Activated naive CD8-positive, alpha-beta T cell treated with anti-CD3 and anti-CD28 coated beads, Interleukin-2, amount 10 ng/mL, durations not matched to agents 7 days and 5 days (primary cell): Measurements from ENCODE around the gene BLZF1. TPM values are rescaled to one million over a fixed set of nuclear protein-coding genes. Genes with fewer than 3 reads are reported as not detected.
"Not testable (repeated sequence)": the region's sequence is repeated elsewhere in the genome, so short reads cannot be mapped to it uniquely, and the experiment has no call there.

Experiments used
- ATAC-seq: fragments of 150-1000 bp; cut with Tn5 transposase; one replicate; pipeline ENCODE4 v1.10.0; 2021; ENCODE audit warnings: low read depth, moderate library complexity
- POLR2A ChIA-PET: fragments of 350-600 bp; sonication (Branson Sonifier 250); formaldehyde crosslinking; loops from one replicate; lab custom pipeline; 2021; ENCODE audit warnings: antibody characterized with exemption; lab: Charles Lee
- DNase-seq: peaks from one replicate; pipeline ENCODE4 v3.0.0; 2021
- H3K27ac Mint-ChIP-seq: one replicate; pipeline ENCODE4 v1.8.0; 2022; ENCODE audit warnings: mild to moderate bottlenecking, mixed read lengths
- H3K27me3 Mint-ChIP-seq: one replicate; pipeline ENCODE4 v1.8.0; 2022; ENCODE audit warnings: mild to moderate bottlenecking, moderate library complexity, mixed read lengths
- H3K36me3 Mint-ChIP-seq: one replicate; pipeline ENCODE4 v1.8.0; 2021; ENCODE audit warnings: mild to moderate bottlenecking, mixed read lengths
- H3K4me1 Mint-ChIP-seq: one replicate; pipeline ENCODE4 v1.8.0; 2021; ENCODE audit warnings: mixed read lengths
- H3K4me3 Mint-ChIP-seq: one replicate; pipeline ENCODE4 v1.8.0; 2022; ENCODE audit warnings: mild to moderate bottlenecking, moderate library complexity, mixed read lengths
- H3K9me3 Mint-ChIP-seq: one replicate; pipeline ENCODE4 v1.8.0; 2021; ENCODE audit warnings: mixed read lengths
- total RNA-seq, 2 experiments: library from RNA; stranded (reverse); gene quantifications; one replicate each; pipeline ENCODE4 v1.2.3, GENCODE V29; 2021

Gene BLZF1
- total RNA-seq, 2 experiments from 2014 or later, result 31.6 to 33.5 TPM

- peaks cover 34% of the 10 kb centered on the region for H3K4me1 Mint-ChIP-seq
- no peaks in the 10 kb centered on the region for H3K27me3 Mint-ChIP-seq
- ATAC-seq, result no peak
- no peak for DNase-seq
- H3K9me3 Mint-ChIP-seq, result peaks cover 5% of the 10 kb centered on the region
- no peak overlapping the region for H3K4me3 Mint-ChIP-seq
- POLR2A ChIA-PET, result interaction anchor here (0.9 to 2.0 kb wide), 6 partner anchors 60 to 958 kb away, joined by 3 to 9 read pairs (median 4); partner anchors contain the start of gene CCDC181
- H3K36me3 Mint-ChIP-seq, result peaks cover 23% of the 10 kb centered on the region
- no peak overlapping the region for H3K27ac Mint-ChIP-seq
Measured at GRCh38 chr1:169367096-169367685, 804 bp upstream of the BLZF1 start.

- Mint-ChIP-seq H3K27me3 (no peaks in the 10 kb centered on the region), H3K36me3 (peaks cover 28% of the 10 kb centered on the region), H3K27ac (no peak overlapping the region), H3K4me3 (no peak overlapping the region), H3K4me1 (peaks cover 31% of the 10 kb centered on the region), H3K9me3 (peaks cover 5% of the 10 kb centered on the region)
- DNase-seq (peak; percentile 59), ATAC-seq (peak; percentile 10)
- POLR2A ChIA-PET, result interaction anchor here (0.6 to 2.0 kb wide), 9 partner anchors 9 to 925 kb away, joined by 3 to 9 read pairs (median 4); partner anchors contain the start of gene CCDC181
Measured at GRCh38 chr1:169368406-169368769, 393 bp downstream of the BLZF1 start.

GRCh38 chr1:169371404-169371803 is 3.4 kb downstream of the BLZF1 start:
- ATAC-seq (peak; percentile 39), DNase-seq (no peak)
- Mint-ChIP-seq H3K36me3 (peaks cover 27% of the 10 kb centered on the region), H3K27ac (peak overlapping the region; percentile 79), H3K4me1 (peaks cover 28% of the 10 kb centered on the region), H3K9me3 (no peaks in the 10 kb centered on the region), H3K27me3 (no peaks in the 10 kb centered on the region), H3K4me3 (peak overlapping the region; percentile 64)
- POLR2A ChIA-PET, result no interaction called here

GRCh38 chr1:169381162-169381561 is 13.2 kb downstream of the BLZF1 start:
- Mint-ChIP-seq H3K9me3 (no peaks in the 10 kb centered on the region), H3K4me3 (no peak overlapping the region), H3K27ac (no peak overlapping the region), H3K27me3 (no peaks in the 10 kb centered on the region), H3K36me3 (peaks cover 37% of the 10 kb centered on the region), H3K4me1 (peaks cover 8% of the 10 kb centered on the region)
- POLR2A ChIA-PET, result no interaction called here
- ATAC-seq, result no peak
- DNase-seq, result no peak

DNA sequence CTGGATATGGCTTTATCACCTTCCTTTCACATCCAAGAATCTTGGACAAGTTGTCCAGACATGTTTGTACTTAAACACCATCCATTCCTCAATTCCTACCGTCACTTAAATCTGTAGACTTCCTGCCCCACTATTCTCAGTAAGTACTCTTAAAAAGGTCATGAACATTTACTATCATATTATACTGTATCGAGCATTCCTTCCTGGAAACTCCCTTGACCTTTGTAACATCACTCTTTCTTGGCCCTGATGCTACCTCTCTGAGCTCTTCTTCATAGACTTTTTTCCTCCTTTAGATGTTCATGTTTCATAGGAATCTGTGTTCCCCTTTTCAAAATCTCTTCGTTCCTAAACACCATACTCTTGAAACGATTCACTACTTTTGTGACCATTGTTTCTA is 15.5 kb downstream of the BLZF1 start:
- ATAC-seq, result no peak
- no peaks in the 10 kb centered on the region for H3K27me3 Mint-ChIP-seq

DNA sequence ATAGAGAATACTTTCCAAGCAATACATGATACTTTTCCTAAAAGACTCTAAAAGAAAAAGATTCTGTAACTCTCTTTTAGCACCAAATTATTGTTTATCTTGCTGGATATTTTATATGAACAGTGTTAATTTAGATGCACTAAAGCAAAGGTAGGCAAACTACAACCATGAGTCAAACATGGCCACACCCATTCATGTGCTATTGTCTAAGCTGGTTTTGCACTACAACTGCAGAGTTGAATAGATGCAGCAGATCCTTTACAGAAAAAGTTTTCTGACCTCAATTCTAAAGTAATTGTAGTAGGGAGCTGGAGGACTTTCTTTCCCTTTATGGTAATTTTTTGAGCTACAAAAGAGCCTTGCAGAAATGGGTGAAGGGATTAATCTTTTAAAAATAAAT is 19.4 kb downstream of the BLZF1 start:
- H3K4me3 Mint-ChIP-seq, result no peak overlapping the region
- peaks cover 51% of the 10 kb centered on the region for H3K36me3 Mint-ChIP-seq
- ATAC-seq (no peak), DNase-seq (no peak)
- H3K27me3 Mint-ChIP-seq, result no peaks in the 10 kb centered on the region
- no peak overlapping the region for H3K27ac Mint-ChIP-seq
- POLR2A ChIA-PET, result no interaction called here
- peaks cover 5% of the 10 kb centered on the region for H3K4me1 Mint-ChIP-seq
- H3K9me3 Mint-ChIP-seq, result no peaks in the 10 kb centered on the region

More for the DNA sequence above, 15.5 kb downstream of the BLZF1 start:
- Mint-ChIP-seq H3K36me3 (peaks cover 34% of the 10 kb centered on the region), H3K4me1 (peaks cover under 1% of the 10 kb centered on the region), H3K27ac (no peak overlapping the region), H3K9me3 (no peaks in the 10 kb centered on the region), H3K4me3 (no peak overlapping the region)
- no peak for DNase-seq
- POLR2A ChIA-PET, result no interaction called here

- POLR2A ChIA-PET, result no interaction called here
- Mint-ChIP-seq H3K4me3 (no peak overlapping the region), H3K36me3 (peaks cover 65% of the 10 kb centered on the region), H3K4me1 (peaks cover 5% of the 10 kb centered on the region), H3K9me3 (no peaks in the 10 kb centered on the region), H3K27ac (no peak overlapping the region), H3K27me3 (no peaks in the 10 kb centered on the region)
- no peak for ATAC-seq
- DNase-seq, result no peak
Measured at GRCh38 chr1:169390303-169390702, 22.3 kb downstream of the BLZF1 start.

- H3K36me3 Mint-ChIP-seq, result peaks cover 67% of the 10 kb centered on the region
- ATAC-seq (no peak), DNase-seq (no peak)
- no peak overlapping the region for H3K27ac Mint-ChIP-seq
- H3K4me1 Mint-ChIP-seq, result peaks cover 5% of the 10 kb centered on the region
- POLR2A ChIA-PET, result no interaction called here
- no peak overlapping the region for H3K4me3 Mint-ChIP-seq
- no peaks in the 10 kb centered on the region for H3K27me3 Mint-ChIP-seq
- no peaks in the 10 kb centered on the region for H3K9me3 Mint-ChIP-seq
Measured at GRCh38 chr1:169392406-169392805, 24.4 kb downstream of the BLZF1 start.

- no peak for ATAC-seq
- Mint-ChIP-seq H3K4me3 (no peak overlapping the region), H3K27ac (no peak overlapping the region), H3K4me1 (no peaks in the 10 kb centered on the region), H3K27me3 (no peaks in the 10 kb centered on the region), H3K9me3 (peaks cover 7% of the 10 kb centered on the region), H3K36me3 (peaks cover 66% of the 10 kb centered on the region)
- POLR2A ChIA-PET, result no interaction called here
- DNase-seq, result no peak
Measured at GRCh38 chr1:169395955-169396354, 28.0 kb downstream of the BLZF1 start.

DNA sequence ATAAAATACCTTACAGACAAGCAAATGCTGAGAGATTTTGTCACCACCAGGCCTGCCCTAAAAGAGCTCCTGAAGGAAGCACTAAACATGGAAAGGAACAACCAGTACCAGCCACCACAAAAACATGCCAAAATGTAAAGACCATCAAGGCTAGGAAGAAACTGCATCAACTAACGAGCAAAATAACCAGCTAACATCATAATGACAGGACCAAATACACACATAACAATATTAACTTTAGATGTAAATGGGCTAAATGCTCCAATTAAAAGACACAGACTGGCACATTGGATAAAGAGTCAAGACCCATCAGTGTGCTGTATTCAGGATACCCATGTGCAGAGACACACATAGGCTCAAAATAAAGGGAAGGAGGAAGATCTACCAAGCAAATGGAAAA is 34.6 kb downstream of the BLZF1 start:
- H3K4me3 Mint-ChIP-seq, H3K4me1 Mint-ChIP-seq, ATAC-seq, H3K27ac Mint-ChIP-seq, POLR2A ChIA-PET, DNase-seq, H3K27me3 Mint-ChIP-seq: not testable (repeated sequence)
- Mint-ChIP-seq H3K36me3 (peaks cover 30% of the 10 kb centered on the region), H3K9me3 (peaks cover 42% of the 10 kb centered on the region)

DNA sequence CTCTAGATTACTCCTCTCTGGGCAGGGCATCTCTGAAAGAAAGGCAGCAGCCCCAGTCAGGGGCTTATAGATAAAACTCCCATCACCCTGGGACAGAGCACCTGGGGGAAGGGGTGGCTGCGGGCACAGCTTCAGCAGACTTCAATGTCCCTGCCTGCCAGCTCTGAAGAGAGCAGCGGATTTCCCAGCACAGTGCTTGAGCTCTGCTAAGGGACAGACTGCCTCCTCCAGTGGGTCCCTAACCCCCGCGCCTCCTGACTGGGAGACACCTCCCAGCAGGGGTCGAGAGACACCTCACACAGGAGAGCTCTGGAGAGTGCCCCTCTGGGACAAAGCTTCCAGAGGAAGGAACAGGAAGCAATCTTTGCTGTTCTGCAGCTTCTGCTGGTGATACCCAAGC is 40.3 kb downstream of the BLZF1 start:
- DNase-seq, ATAC-seq, H3K27ac Mint-ChIP-seq, H3K36me3 Mint-ChIP-seq, H3K4me1 Mint-ChIP-seq, H3K4me3 Mint-ChIP-seq, POLR2A ChIA-PET: not testable (repeated sequence)
- Mint-ChIP-seq H3K27me3 (peaks cover 12% of the 10 kb centered on the region), H3K9me3 (peaks cover 38% of the 10 kb centered on the region)

DNA sequence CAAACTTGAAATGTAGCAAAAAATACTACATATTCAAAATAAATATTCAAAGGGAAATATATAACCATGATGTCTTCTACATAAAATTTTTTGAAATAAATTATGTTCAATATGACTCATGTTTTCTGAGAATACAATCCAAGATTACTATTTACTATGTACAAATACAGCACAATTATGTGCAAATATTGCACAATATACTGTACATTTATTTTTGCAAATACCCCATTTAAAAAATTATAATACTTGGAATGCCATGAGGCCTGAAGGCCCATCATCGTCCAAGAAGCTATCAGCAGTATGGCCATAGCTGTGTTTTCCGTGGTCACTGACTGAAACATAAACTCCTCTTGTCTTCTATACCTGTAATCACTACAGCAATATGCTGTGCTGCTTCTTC is 47.0 kb downstream of the BLZF1 start:
- no peak overlapping the region for H3K4me3 Mint-ChIP-seq
- POLR2A ChIA-PET, result no interaction called here
- H3K4me1 Mint-ChIP-seq, result no peaks in the 10 kb centered on the region
- H3K9me3 Mint-ChIP-seq, result peaks cover 12% of the 10 kb centered on the region
- DNase-seq (no peak), ATAC-seq (no peak)
- no peaks in the 10 kb centered on the region for H3K36me3 Mint-ChIP-seq
- no peak overlapping the region for H3K27ac Mint-ChIP-seq
- peaks cover 12% of the 10 kb centered on the region for H3K27me3 Mint-ChIP-seq

- no peak for ATAC-seq
- Mint-ChIP-seq H3K9me3 (no peaks in the 10 kb centered on the region), H3K4me1 (no peaks in the 10 kb centered on the region), H3K27ac (no peak overlapping the region), H3K36me3 (no peaks in the 10 kb centered on the region), H3K4me3 (no peak overlapping the region), H3K27me3 (peaks cover 44% of the 10 kb centered on the region)
- DNase-seq, result no peak
- POLR2A ChIA-PET, result no interaction called here
Measured at GRCh38 chr1:169421309-169421708, 53.3 kb downstream of the BLZF1 start.

- Mint-ChIP-seq H3K9me3 (peaks cover 2% of the 10 kb centered on the region), H3K4me1 (peaks cover 3% of the 10 kb centered on the region), H3K27me3 (peaks cover 69% of the 10 kb centered on the region), H3K27ac (no peak overlapping the region), H3K36me3 (no peaks in the 10 kb centered on the region), H3K4me3 (no peak overlapping the region)
- DNase-seq, result no peak
- POLR2A ChIA-PET, result interaction anchor here (1.8 kb wide), 1 partner anchor 58 kb away, joined by 6 read pairs; the partner anchor contains the start of genes BLZF1 and NME7
- no peak for ATAC-seq
Measured at GRCh38 chr1:169426174-169426705, 58.2 kb downstream of the BLZF1 start.
